MM.1S (cell line): ENCODE data around the gene BMPER.

Experiments used
- DNase-seq: peaks from one replicate; pipeline ENCODE4 v3.0.0-alpha.2; 2015
- H2AFZ ChIP-seq: fragments of 300-600 bp; sonication (generic); 2 replicates; pipeline ENCODE4 v1.6.0; 2016; ENCODE audit warnings: antibody characterized with exemption, low read length
- H3F3A ChIP-seq: fragments of 300-600 bp; sonication (generic); 2 replicates; pipeline ENCODE4 v1.6.1; 2016; ENCODE audit warnings: mild to moderate bottlenecking, antibody characterized with exemption, low read length, moderate library complexity, mixed read lengths; ENCODE audit not compliant: insufficient read depth
- H3K27ac ChIP-seq: fragments of 300-600 bp; sonication (generic); 2 replicates; pipeline ENCODE4 v1.5.1; 2016; ENCODE audit warnings: mild to moderate bottlenecking, low read length
- H3K27me3 ChIP-seq: fragments of 300-600 bp; sonication (generic); replicated peaks from 2 replicates; pipeline ENCODE4 v1.6.0; 2016; ENCODE audit warnings: low read length; ENCODE audit not compliant: insufficient read depth
- H3K36me3 ChIP-seq: fragments of 300-600 bp; sonication (generic); replicated peaks from 2 replicates; pipeline ENCODE4 v1.6.1; 2016; ENCODE audit warnings: mild to moderate bottlenecking, low read length, mixed read lengths; ENCODE audit not compliant: insufficient read depth
- H3K4me1 ChIP-seq: fragments of 300-600 bp; sonication (generic); 2 replicates; pipeline ENCODE4 v1.6.1; 2016; ENCODE audit warnings: low read length, mixed read lengths
- H3K4me2 ChIP-seq: fragments of 300-600 bp; sonication (generic); 2 replicates; pipeline ENCODE4 v1.6.0; 2016; ENCODE audit warnings: low read depth, low read length
- H3K4me3 ChIP-seq: fragments of 300-600 bp; sonication (generic); 2 replicates; pipeline ENCODE4 v1.5.1; 2016; ENCODE audit warnings: low read length, mixed read lengths
- H3K79me2 ChIP-seq: fragments of 300-600 bp; sonication (generic); 2 replicates; pipeline ENCODE4 v1.6.1; 2016; ENCODE audit warnings: mixed run types, low read length, mixed read lengths
- H3K9ac ChIP-seq: fragments of 300-600 bp; sonication (generic); 2 replicates; pipeline ENCODE4 v1.6.1; 2016; ENCODE audit warnings: low read length, mixed read lengths
- H3K9me2 ChIP-seq: fragments of 300-600 bp; sonication (generic); replicated peaks from 2 replicates; pipeline ENCODE4 v1.6.1; 2016; ENCODE audit warnings: mild to moderate bottlenecking, low read length, mixed read lengths; ENCODE audit not compliant: insufficient read depth
- H3K9me3 ChIP-seq: fragments of 300-600 bp; sonication (generic); replicated peaks from 2 replicates; pipeline ENCODE4 v1.6.1; 2016; ENCODE audit warnings: mild to moderate bottlenecking, low read length, mixed read lengths; ENCODE audit not compliant: insufficient read depth
- H4K20me1 ChIP-seq: fragments of 300-600 bp; sonication (generic); 2 replicates; pipeline ENCODE4 v1.6.1; 2016; ENCODE audit warnings: mild to moderate bottlenecking, low read length, moderate library complexity, mixed read lengths; ENCODE audit not compliant: insufficient read depth
- EZH2 ChIP-seq: fragments of 300-600 bp; sonication (generic); optimal IDR thresholded peaks from 2 replicates; pipeline ENCODE3; 2017; ENCODE audit warnings: low read depth, mild to moderate bottlenecking, antibody characterized with exemption, low read length, mixed read lengths
- EZH2phosphoT487 ChIP-seq: fragments of 300-600 bp; sonication (generic); IDR thresholded peaks from 2 replicates; pipeline ENCODE4 v1.6.1; 2018; ENCODE audit warnings: antibody characterized with exemption, low read length
- TF ChIP-seq, protein P1 (sequence below): fragments of 300-600 bp; sonication (generic); IDR thresholded peaks from 2 replicates; pipeline ENCODE4 v1.5.1; 2016; ENCODE audit warnings: antibody characterized with exemption, low read length, mixed read lengths

BMPER gene

DNA sequence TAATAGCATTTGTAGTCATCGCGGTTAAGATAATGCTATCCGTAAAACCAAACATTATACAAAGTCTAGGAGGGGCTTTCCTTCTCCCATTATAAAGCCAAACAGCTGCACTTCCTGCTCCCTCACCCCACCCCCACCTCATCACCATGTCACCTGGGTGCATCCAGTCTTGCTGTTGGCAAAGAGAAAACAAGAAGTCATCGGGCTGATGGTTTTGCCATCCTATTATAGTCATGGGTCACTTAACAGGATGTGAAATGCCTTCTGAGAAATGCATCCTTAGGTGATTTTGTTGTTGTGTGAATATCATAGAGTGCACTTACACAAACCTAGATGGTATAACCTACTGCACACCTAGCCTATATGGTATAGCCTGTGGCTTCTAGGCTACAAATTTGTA is 157.0 kb downstream of the BMPER start:
- no peak overlapping the region for H3K4me2 ChIP-seq

DNA sequence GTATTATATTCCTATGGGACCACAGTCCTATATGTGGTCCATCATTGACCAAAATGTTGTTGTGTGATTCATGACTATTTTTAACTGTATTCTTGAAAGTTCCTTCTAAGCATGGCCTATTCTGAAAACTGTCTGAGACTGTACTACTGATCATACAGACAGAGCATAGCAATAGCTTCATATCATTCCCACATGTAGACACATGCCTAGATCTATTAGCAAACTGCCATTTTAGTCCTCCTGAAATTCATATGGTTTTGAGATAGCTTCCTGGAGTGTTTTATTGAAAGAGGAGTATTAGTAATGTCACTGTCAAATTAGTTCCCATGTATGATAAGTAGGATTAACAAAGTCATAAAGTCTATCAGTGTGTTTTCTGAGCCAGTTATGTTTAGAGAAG is 157.5 kb downstream of the BMPER start:
- DNase-seq: no peak
- Histone ChIP-seq H3K9ac (no peak overlapping the region), H3F3A (no peaks in the 10 kb centered on the region), H3K9me3 (no peaks in the 10 kb centered on the region), H3K36me3 (no peaks in the 10 kb centered on the region), H3K4me1 (no peaks in the 10 kb centered on the region), H3K79me2 (no peaks in the 10 kb centered on the region), H3K4me2 (no peak overlapping the region), H3K9me2 (no peaks in the 10 kb centered on the region), H4K20me1 (no peaks in the 10 kb centered on the region), H3K4me3 (no peak overlapping the region), H3K27ac (no peak overlapping the region), H3K27me3 (no peaks in the 10 kb centered on the region), H2AFZ (no peak overlapping the region)
- TF ChIP-seq EZH2 (no peak), EZH2phosphoT487 (no peak)
- TF ChIP-seq, protein P1, sequence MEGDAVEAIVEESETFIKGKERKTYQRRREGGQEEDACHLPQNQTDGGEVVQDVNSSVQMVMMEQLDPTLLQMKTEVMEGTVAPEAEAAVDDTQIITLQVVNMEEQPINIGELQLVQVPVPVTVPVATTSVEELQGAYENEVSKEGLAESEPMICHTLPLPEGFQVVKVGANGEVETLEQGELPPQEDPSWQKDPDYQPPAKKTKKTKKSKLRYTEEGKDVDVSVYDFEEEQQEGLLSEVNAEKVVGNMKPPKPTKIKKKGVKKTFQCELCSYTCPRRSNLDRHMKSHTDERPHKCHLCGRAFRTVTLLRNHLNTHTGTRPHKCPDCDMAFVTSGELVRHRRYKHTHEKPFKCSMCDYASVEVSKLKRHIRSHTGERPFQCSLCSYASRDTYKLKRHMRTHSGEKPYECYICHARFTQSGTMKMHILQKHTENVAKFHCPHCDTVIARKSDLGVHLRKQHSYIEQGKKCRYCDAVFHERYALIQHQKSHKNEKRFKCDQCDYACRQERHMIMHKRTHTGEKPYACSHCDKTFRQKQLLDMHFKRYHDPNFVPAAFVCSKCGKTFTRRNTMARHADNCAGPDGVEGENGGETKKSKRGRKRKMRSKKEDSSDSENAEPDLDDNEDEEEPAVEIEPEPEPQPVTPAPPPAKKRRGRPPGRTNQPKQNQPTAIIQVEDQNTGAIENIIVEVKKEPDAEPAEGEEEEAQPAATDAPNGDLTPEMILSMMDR: no peak

More for the DNA sequence above, 157.0 kb downstream of the BMPER start:
- Histone ChIP-seq H3K9ac (no peak overlapping the region), H4K20me1 (no peaks in the 10 kb centered on the region), H3K4me1 (no peaks in the 10 kb centered on the region), H3K27ac (no peak overlapping the region), H3F3A (no peaks in the 10 kb centered on the region), H3K9me2 (no peaks in the 10 kb centered on the region), H2AFZ (no peak overlapping the region), H3K36me3 (no peaks in the 10 kb centered on the region), H3K9me3 (no peaks in the 10 kb centered on the region), H3K4me3 (no peak overlapping the region), H3K79me2 (no peaks in the 10 kb centered on the region), H3K27me3 (no peaks in the 10 kb centered on the region)
- DNase-seq: no peak
- TF ChIP-seq, protein P1: no peak
- TF ChIP-seq EZH2 (no peak), EZH2phosphoT487 (no peak)

DNA sequence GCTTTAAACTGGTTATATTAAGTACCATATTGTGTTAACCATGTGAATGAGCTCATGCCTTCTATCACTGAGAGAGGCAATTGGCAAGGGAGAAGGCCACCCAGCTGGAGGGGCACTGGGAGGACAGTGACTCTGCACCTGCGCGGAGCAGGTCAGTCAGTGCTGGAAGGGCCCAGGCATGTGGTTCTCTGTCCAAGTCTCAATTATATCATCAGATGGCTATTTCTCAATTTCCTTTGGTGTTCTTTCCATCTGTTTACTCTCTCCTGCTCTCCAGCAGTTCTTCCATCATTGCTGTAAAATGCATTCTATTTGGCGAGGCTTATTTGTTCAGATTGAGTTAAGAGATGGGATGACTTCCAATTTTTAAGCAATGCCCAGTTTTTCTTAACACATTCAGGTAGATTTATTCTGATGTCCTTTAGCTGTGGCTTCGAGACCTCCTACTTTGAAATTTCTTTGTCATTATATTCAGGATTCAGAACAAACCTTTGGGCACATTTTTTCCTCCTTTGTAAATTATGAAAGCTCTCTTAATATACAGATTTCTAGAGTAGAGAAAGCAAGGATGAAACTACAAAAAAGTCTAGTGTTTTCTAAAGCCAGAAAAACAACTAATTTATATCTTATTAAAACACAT is 159.3 kb downstream of the BMPER start:
- no peak overlapping the region for H2AFZ ChIP-seq
- TF ChIP-seq EZH2 (no peak), EZH2phosphoT487 (no peak)
- TF ChIP-seq, protein P1: no peak
- no peak overlapping the region for H3K4me2 ChIP-seq
- no peak for DNase-seq
- no peaks in the 10 kb centered on the region for H3K4me1 ChIP-seq
- H3K27me3 ChIP-seq: no peaks in the 10 kb centered on the region
- no peaks in the 10 kb centered on the region for H3K9me2 ChIP-seq
- H3K9ac ChIP-seq: no peak overlapping the region
- no peaks in the 10 kb centered on the region for H3K36me3 ChIP-seq
- no peaks in the 10 kb centered on the region for H4K20me1 ChIP-seq
- H3K9me3 ChIP-seq: no peaks in the 10 kb centered on the region
- H3F3A ChIP-seq: no peaks in the 10 kb centered on the region
- no peak overlapping the region for H3K4me3 ChIP-seq
- H3K27ac ChIP-seq: no peak overlapping the region
- H3K79me2 ChIP-seq: no peaks in the 10 kb centered on the region
